Measurements from ENCODE around the gene RNF180.
"Not testable (repeated sequence)": the region's sequence is repeated elsewhere in the genome, so short reads cannot be mapped to it uniquely, and the experiment has no call there.

RNF180 gene

DNA sequence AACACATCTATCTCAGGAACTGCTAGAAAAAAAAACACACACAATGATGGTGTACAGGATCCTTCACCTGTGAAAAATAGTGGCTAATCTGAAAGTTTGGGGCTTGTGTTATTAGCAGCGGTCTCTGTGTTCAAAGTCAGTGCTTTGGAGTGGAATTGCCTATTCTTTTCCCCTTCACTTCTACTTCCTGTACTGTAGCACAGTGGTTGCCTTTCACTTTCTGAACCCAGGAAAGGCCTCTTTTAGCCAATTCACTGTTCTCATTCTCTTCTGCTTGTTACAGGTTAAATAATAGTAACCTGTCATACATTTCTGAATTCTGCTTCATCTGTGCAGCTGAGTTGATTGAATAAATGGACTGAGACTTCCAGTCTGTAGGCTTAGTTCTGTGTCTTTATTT lies 178.9 kb downstream of the RNF180 start:
- H3K4me3 Mint-ChIP-seq, result no peak overlapping the region
- H3K27me3 Mint-ChIP-seq, result no peaks in the 10 kb centered on the region
- peaks cover 12 to 13% of the 10 kb centered on the region in 2 donors for H3K9me3 Mint-ChIP-seq
- no peak for DNase-seq
- no peaks in the 10 kb centered on the region for H3K4me1 Mint-ChIP-seq
- ATAC-seq, result no peak
- H3K27ac Mint-ChIP-seq, result no peak overlapping the region

- ATAC-seq, result no peak
- no peak for DNase-seq
- H3K4me3 Mint-ChIP-seq, result no peak overlapping the region
- no peaks in the 10 kb centered on the region for H3K27me3 Mint-ChIP-seq
- H3K27ac Mint-ChIP-seq, result no peak overlapping the region
- no peaks in the 10 kb centered on the region for H3K4me1 Mint-ChIP-seq
- no peaks in the 10 kb centered on the region for H3K9me3 Mint-ChIP-seq
These were observed 181.7 kb downstream of the RNF180 start for GRCh38 chr5:64347309-64347708.

GRCh38 chr5:64364426-64364825 lies 198.8 kb downstream of the RNF180 start:
- Mint-ChIP-seq H3K9me3 (peaks cover 16 to 26% of the 10 kb centered on the region in 2 donors), H3K27ac (no peak overlapping the region), H3K4me3 (no peak overlapping the region), H3K4me1 (no peaks in the 10 kb centered on the region), H3K27me3 (no peaks in the 10 kb centered on the region)
- no peak for DNase-seq
- no peak for ATAC-seq

DNA sequence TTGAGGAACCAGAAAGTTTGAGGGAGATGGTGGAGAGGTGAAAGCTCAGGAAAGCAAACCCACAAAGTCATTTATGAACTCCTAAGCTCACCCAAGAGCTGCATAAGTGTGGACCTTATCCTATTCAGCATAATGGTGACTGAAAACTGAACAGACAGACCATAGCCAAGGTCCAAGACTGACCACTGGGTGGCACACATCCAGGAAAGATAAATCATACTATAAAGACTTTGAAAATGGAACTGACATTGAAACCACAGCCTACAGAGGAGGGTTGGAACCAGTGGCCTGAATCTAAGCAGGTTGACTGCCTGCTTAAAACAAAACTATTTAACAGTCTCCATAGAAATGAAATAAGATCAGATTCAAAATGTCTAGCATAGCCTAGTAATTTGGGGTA lies 219.1 kb downstream of the RNF180 start:
- no peaks in the 10 kb centered on the region for H3K4me1 Mint-ChIP-seq
- no peak for ATAC-seq
- no peak for DNase-seq
- H3K27ac Mint-ChIP-seq, result no peak overlapping the region
- no peak overlapping the region for H3K4me3 Mint-ChIP-seq
- H3K9me3 Mint-ChIP-seq, result peaks cover 0 to 7% of the 10 kb centered on the region in 2 donors
- H3K27me3 Mint-ChIP-seq, result no peaks in the 10 kb centered on the region

DNA sequence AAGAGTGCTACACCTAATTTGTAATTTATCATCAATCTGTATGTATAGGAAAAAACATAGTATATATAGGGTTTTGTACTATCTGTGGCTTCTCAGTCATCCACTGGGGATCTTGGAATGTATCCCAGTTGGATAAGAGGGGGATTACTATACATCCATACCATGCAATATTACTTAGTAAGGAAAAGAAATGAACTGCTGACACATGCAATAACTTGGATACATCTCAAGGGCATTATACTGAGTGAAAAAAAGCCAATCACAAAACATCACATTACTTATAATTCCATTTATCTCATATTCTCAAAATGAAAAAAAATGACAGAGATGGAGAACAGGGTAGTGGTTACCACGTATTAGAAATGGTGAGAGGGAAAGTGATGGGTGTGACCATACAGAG lies 231.9 kb downstream of the RNF180 start:
- Mint-ChIP-seq H3K4me3 (no peak overlapping the region), H3K27me3 (no peaks in the 10 kb centered on the region), H3K9me3 (peaks cover 0 to 7% of the 10 kb centered on the region in 2 donors), H3K27ac (no peak overlapping the region), H3K4me1 (no peaks in the 10 kb centered on the region)
- no peak for ATAC-seq
- no peak for DNase-seq

DNA sequence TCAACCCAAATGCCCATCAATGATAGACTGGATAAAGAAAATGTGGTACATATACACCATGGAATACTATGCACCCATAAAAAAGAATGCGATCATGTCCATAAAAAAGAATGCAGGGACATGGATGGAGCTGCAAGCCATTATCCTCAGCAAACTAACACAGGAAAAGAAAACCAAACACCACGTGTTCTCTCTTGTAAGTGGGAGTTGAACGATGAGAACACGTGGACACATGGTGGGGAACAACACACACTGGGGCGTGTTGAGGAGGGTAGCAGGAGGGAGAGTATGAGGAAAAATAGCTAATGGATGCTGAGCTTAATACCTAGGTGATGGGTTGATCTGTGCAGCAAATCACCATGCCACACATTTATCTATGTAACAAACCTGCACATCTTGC lies 233.1 kb downstream of the RNF180 start:
- H3K27ac Mint-ChIP-seq, H3K4me3 Mint-ChIP-seq, H3K4me1 Mint-ChIP-seq, ATAC-seq, DNase-seq, H3K27me3 Mint-ChIP-seq, H3K9me3 Mint-ChIP-seq: not testable (repeated sequence)

DNA sequence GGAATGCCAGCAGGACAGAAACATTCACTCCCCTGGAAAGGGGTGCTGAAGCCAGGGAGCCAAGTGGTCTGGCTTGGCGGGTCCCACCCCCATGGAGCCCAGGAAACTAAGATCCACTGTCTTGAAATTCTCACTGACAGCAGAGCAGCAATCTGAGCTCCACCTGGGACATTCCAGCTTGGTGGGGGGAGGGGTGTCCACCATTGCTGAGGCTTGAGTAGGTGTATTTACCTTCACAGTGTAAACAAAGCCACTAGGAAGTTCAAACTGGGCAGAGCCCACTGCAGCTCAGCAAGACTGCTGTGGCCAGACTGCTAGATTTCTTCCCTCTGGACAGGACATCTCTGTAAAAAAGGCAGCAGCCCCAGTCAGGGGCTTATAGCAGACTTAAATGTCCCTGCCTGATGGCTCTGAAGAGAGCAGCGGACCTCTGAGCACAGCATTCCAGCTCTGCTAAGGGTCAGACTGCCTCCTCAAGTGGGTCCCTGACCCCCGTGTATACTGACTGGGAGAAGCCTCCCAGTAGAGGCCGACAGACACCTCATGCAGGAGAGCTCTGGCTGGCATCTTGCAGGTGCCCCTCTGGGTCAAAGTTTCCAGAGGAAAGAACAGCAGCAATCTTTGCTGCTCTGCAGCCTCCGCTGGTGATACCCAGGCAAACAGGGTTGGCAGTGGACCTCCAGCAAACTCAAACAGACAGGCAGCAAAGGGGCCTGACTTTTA lies 241.6 kb downstream of the RNF180 start:
- H3K27ac Mint-ChIP-seq, ATAC-seq, DNase-seq, H3K4me1 Mint-ChIP-seq, H3K27me3 Mint-ChIP-seq, H3K4me3 Mint-ChIP-seq: not testable (repeated sequence)
- H3K9me3 Mint-ChIP-seq, result peaks cover 20 to 27% of the 10 kb centered on the region in 2 donors

DNA sequence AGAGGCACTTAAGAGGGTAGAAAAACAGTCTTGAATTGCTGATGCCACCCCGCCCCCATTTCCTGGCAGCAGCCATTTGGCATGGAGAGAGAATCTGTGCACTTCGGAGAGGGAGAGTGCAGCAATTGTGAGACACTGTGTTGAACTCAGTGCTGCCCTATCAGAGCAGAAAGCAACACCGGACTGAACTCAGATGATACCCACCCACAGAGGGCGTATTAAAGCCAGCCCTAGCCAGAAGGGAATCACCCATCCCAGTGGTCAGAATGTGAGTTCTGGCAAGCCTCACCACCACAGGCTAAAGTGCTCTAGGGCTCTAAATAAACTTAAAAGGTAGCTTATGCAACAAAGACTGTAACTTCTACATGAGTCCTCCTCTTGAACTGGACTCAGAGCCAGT lies 251.7 kb downstream of the RNF180 start:
- H3K27me3 Mint-ChIP-seq, result no peaks in the 10 kb centered on the region

DNA sequence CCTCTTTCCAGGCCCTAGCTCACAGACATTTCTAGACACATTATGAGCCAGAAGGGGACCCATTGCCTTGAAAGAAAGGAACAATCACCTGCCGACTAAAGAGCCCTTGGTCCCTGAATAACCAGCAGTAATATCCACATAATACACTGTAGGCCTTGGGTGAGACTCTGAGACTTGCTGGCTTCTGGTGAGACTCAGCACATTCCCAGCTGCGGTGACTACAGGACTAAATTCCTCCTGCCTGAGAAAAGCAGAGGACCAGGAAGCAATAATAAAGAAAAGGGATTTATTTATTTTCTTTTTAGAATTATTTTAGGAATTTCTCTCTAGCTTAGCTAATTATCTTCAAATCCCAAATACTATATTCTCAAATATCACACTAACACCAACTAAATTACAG lies 252.4 kb downstream of the RNF180 start:
- H3K27me3 Mint-ChIP-seq, result no peaks in the 10 kb centered on the region
- H3K9me3 Mint-ChIP-seq, result peaks cover 12 to 13% of the 10 kb centered on the region in 2 donors
- ATAC-seq (no peak), DNase-seq (no peak)
- no peak overlapping the region for H3K4me3 Mint-ChIP-seq
- H3K4me1 Mint-ChIP-seq, result no peaks in the 10 kb centered on the region
- H3K27ac Mint-ChIP-seq, result no peak overlapping the region

More for the DNA sequence above, 251.7 kb downstream of the RNF180 start:
- H3K4me1 Mint-ChIP-seq, result no peaks in the 10 kb centered on the region
- H3K9me3 Mint-ChIP-seq, result peaks cover 9 to 12% of the 10 kb centered on the region in 2 donors
- ATAC-seq (no peak), DNase-seq (no peak)
- H3K4me3 Mint-ChIP-seq, result no peak overlapping the region
- no peak overlapping the region for H3K27ac Mint-ChIP-seq

Data from stimulated activated naive CD8-positive, alpha-beta T cell treated with anti-CD3 and anti-CD28 coated beads, Interleukin-15, amount 100 ng/mL, for 72 hours (primary cell).